Fibroblast of lung (primary cell): ENCODE measurements around the gene RERE. TPM values are rescaled to one million over a fixed set of nuclear protein-coding genes. Genes with fewer than 3 reads are reported as not detected.

Experiments
- DNase-seq, 2 donors: peaks; one replicate each; pipeline versions ENCODE4 v3.0.0 to v3.0.0-alpha.2; 2010; ENCODE audit warnings: low read depth in 2 of 2
- H2AFZ ChIP-seq: 2 replicates; pipeline ENCODE4 v1.5.1; 2012; ENCODE audit warnings: low read length, control low read depth, inconsistent platforms
- H3K27ac ChIP-seq: 2 replicates; pipeline ENCODE4 v1.5.1; 2011; ENCODE audit warnings: low read length, control low read depth; ENCODE audit not compliant: insufficient read depth
- H3K27me3 ChIP-seq: 2 replicates; pipeline ENCODE4 v1.5.1; 2011; ENCODE audit warnings: mild to moderate bottlenecking, low read length; ENCODE audit not compliant: control insufficient read depth, insufficient read depth
- H3K36me3 ChIP-seq: 2 replicates; pipeline ENCODE4 v1.5.1; 2011; ENCODE audit warnings: low read length; ENCODE audit not compliant: control insufficient read depth, insufficient read depth
- H3K4me1 ChIP-seq: 2 replicates; pipeline ENCODE4 v1.5.1; 2011; ENCODE audit warnings: low read length; ENCODE audit not compliant: control insufficient read depth, insufficient read depth; ENCODE audit errors: extremely low read depth
- H3K4me2 ChIP-seq: 2 replicates; pipeline ENCODE4 v1.5.1; 2011; ENCODE audit warnings: low read length, control low read depth; ENCODE audit not compliant: insufficient read depth; ENCODE audit errors: extremely low read depth
- H3K4me3 ChIP-seq, 4 experiments: fragments of 200-600 bp in 1 of 4; sonication (generic) in 1 of 4; replicated peaks in 1 of 4; 2 replicates each; pipeline ENCODE4 v1.5.1; 2011 to 2016; ENCODE audit warnings: low read length in 4 of 4, low read depth in 3 of 4, mild to moderate bottlenecking in 3 of 4, control low read depth in 2 of 4, inconsistent platforms in 1 of 4, mixed read lengths in 1 of 4; ENCODE audit not compliant: insufficient read depth in 1 of 4; ENCODE audit errors: control extremely low read depth in 1 of 4
- H3K79me2 ChIP-seq: 2 replicates; pipeline ENCODE4 v1.5.1; 2012; ENCODE audit warnings: mild to moderate bottlenecking, low read length, inconsistent platforms; ENCODE audit not compliant: control insufficient read depth, insufficient read depth
- H3K9ac ChIP-seq: 2 replicates; pipeline ENCODE4 v1.5.1; 2011; ENCODE audit warnings: mild to moderate bottlenecking, low read length, control low read depth; ENCODE audit not compliant: insufficient read depth
- H3K9me3 ChIP-seq: 2 replicates; pipeline ENCODE4 v1.5.1; 2012; ENCODE audit warnings: low read depth, low read length; ENCODE audit not compliant: control insufficient read depth, insufficient read depth
- H4K20me1 ChIP-seq: 2 replicates; pipeline ENCODE4 v1.5.1; 2011; ENCODE audit warnings: low read length; ENCODE audit not compliant: control insufficient read depth, insufficient read depth; ENCODE audit errors: extremely low read depth
- EZH2 ChIP-seq: IDR thresholded peaks from 2 replicates; pipeline ENCODE4 v1.5.1; 2012; ENCODE audit warnings: low read length, control low read depth, mild to moderate bottlenecking; ENCODE audit errors: missing control alignments
- polyA plus RNA-seq, 2 donors: library from polyadenylated mRNA; depleted of rRNA in 1 of 2; stranded (reverse) in 1 of 2; unstranded in 1 of 2; fragments of >200 nt; gene quantifications; 2 replicates each; pipeline ENCODE4 v1.2.1, GENCODE V29; 2011 to 2012; ENCODE audit warnings: missing spikeins in 1 of 2
- total RNA-seq: library from RNA; depleted of rRNA; stranded (reverse); fragments of >200 nt; gene quantifications from 2 replicates; pipeline ENCODE4 v1.2.1, GENCODE V29; 2014
- TF ChIP-seq, protein P1 (sequence below), 2 donors: IDR thresholded peaks in 1 of 2; conservative IDR thresholded peaks in 1 of 2; 1 replicate in 1 of 2; 2 replicates in 1 of 2; pipeline ENCODE4 v1.5.1; 2011 to 2012; ENCODE audit warnings: low read length in 2 of 2, control low read depth in 1 of 2, inconsistent platforms in 1 of 2, low read depth in 1 of 2, mild to moderate bottlenecking in 1 of 2

Gene RERE
- total and polyA plus RNA-seq, 2 donors (not counting 1 experiment from before 2014, with no cell fraction given) = 3.7 to 51.0 TPM

DNA sequence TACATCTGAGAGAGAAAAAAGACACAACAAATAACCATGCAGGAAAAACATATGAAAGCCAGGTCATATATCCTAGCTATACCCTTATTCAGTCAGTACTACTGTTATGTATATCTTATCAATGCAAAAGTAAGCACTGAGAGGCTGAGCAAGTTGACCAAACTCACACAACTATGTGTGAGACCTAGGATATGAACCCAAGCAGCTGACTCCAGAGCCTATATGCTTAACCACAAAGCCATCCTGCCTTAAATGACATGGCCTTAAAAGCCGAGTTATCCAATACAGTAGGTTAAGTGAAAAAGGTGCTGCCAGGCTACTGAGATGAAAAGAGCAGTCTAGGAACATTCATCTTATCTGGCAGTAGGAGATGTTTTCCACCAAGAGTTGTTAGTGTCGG lies 151.6 kb downstream of the RERE start:
- H3K36me3 ChIP-seq = no peaks in the 10 kb centered on the region
- peaks cover 28% of the 10 kb centered on the region for H3K79me2 ChIP-seq
- H3K9ac ChIP-seq = no peak overlapping the region
- H3K9me3 ChIP-seq = no peaks in the 10 kb centered on the region
- H3K27me3 ChIP-seq = no peaks in the 10 kb centered on the region
- TF ChIP-seq, protein P1, sequence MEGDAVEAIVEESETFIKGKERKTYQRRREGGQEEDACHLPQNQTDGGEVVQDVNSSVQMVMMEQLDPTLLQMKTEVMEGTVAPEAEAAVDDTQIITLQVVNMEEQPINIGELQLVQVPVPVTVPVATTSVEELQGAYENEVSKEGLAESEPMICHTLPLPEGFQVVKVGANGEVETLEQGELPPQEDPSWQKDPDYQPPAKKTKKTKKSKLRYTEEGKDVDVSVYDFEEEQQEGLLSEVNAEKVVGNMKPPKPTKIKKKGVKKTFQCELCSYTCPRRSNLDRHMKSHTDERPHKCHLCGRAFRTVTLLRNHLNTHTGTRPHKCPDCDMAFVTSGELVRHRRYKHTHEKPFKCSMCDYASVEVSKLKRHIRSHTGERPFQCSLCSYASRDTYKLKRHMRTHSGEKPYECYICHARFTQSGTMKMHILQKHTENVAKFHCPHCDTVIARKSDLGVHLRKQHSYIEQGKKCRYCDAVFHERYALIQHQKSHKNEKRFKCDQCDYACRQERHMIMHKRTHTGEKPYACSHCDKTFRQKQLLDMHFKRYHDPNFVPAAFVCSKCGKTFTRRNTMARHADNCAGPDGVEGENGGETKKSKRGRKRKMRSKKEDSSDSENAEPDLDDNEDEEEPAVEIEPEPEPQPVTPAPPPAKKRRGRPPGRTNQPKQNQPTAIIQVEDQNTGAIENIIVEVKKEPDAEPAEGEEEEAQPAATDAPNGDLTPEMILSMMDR (conservative IDR thresholded peaks at IDR 0.05 in 1 of 2, IDR thresholded peaks at IDR 0.05 in 1 of 2; ENCODE audit: low read depth in 1 of 2, low read length in 2 of 2) = no peak
- TF ChIP-seq EZH2 = no peak
- H4K20me1 ChIP-seq = no peaks in the 10 kb centered on the region
- DNase-seq = no peak
- no peak overlapping the region for H2AFZ ChIP-seq
- H3K4me1 ChIP-seq = peaks cover 52% of the 10 kb centered on the region
- H3K27ac ChIP-seq = no peak overlapping the region
- no peak overlapping the region for H3K4me3 ChIP-seq
- peak overlapping the region; percentile 79 for H3K4me2 ChIP-seq

DNA sequence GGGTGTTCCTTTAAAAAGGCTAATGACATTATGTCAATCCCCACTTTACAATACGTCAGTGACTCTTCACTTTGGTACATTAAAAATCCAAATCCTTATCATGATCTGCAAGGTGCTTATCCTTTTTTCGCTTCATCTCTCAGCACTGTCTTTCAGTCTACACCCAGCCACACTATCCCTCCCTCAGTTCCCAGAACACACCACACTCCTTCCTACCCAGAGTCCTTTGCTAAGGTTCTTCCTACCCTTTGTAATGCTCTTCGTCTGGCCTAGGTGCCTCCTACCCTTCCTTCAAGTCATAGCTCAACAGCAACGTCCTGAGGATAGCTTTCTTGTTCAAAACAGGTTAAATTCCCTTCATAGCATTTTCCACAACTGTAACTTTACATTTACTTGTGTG lies 152.6 kb downstream of the RERE start:
- Histone ChIP-seq H3K27ac (no peak overlapping the region), H3K27me3 (no peaks in the 10 kb centered on the region), H3K9ac (no peak overlapping the region), H4K20me1 (no peaks in the 10 kb centered on the region), H3K4me2 (no peak overlapping the region), H3K9me3 (no peaks in the 10 kb centered on the region), H3K4me3 (no peak overlapping the region), H2AFZ (no peak overlapping the region), H3K4me1 (peaks cover 52% of the 10 kb centered on the region), H3K79me2 (peaks cover 25% of the 10 kb centered on the region), H3K36me3 (no peaks in the 10 kb centered on the region)
- DNase-seq = no peak
- no peak for TF ChIP-seq EZH2
- TF ChIP-seq, protein P1 (conservative IDR thresholded peaks at IDR 0.05 in 1 of 2, IDR thresholded peaks at IDR 0.05 in 1 of 2; ENCODE audit: low read depth in 1 of 2, low read length in 2 of 2) = no peak

DNA sequence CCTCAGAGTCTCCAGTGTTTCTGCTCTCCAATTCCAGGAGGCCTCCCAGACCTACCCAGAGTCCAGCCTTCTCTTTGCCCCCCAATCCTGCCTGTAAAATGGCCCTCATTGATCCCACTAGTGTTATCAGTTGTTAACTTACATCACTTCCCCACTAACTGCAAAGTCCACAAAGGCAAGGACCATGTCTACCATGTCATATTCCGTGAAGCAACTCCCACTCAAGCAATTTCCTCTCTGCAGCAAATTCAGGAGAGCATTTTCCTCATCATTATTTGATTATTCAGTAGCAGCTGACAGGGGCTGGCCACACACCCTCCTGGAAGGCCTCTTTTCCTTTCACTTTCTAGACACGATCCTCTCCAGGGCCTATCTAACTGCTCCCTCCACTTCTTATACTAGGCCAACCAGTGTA lies 153.5 kb downstream of the RERE start:
- peak in 1 of 2 donors; percentile 61 for DNase-seq
- H3K27ac ChIP-seq = peak overlapping the region; percentile 52
- H3K9me3 ChIP-seq = no peaks in the 10 kb centered on the region
- no peaks in the 10 kb centered on the region for H4K20me1 ChIP-seq
- H3K4me2 ChIP-seq = peak overlapping the region; percentile 73
- peak overlapping the region; percentile 4 to 32 (median 14) for H3K4me3 ChIP-seq
- H3K79me2 ChIP-seq = peaks cover 27% of the 10 kb centered on the region
- peaks cover 52% of the 10 kb centered on the region for H3K4me1 ChIP-seq
- H2AFZ ChIP-seq = no peak overlapping the region
- no peaks in the 10 kb centered on the region for H3K27me3 ChIP-seq
- no peaks in the 10 kb centered on the region for H3K36me3 ChIP-seq
- TF ChIP-seq EZH2 = no peak
- TF ChIP-seq, protein P1 (conservative IDR thresholded peaks at IDR 0.05 in 1 of 2, IDR thresholded peaks at IDR 0.05 in 1 of 2; ENCODE audit: low read depth in 1 of 2, low read length in 2 of 2) = no peak
- no peak overlapping the region for H3K9ac ChIP-seq
